Measurements from ENCODE around the gene FCER1G. TPM values are rescaled to one million over a fixed set of nuclear protein-coding genes. Genes with fewer than 3 reads are reported as not detected.

Gene FCER1G
- total RNA-seq, 1 donor from 2014 or later = not detected

GRCh38 chr1:161180639-161181038, 34.5 kb upstream of the FCER1G start:
- H3K27ac ChIP-seq = no peak overlapping the region
- no peaks in the 10 kb centered on the region for H3K79me2 ChIP-seq (ENCODE audit: low read depth)
- no peaks in the 10 kb centered on the region for H3K36me3 ChIP-seq
- peaks cover 8% of the 10 kb centered on the region for H3K27me3 Mint-ChIP-seq (ENCODE audit: insufficient read depth, low read depth)
- DNase-seq (ENCODE audit: low spot score) = peak; percentile 27
- H3K27ac Mint-ChIP-seq = no peak overlapping the region
- H3K4me1 Mint-ChIP-seq = peaks cover 22% of the 10 kb centered on the region
- H4K20me1 ChIP-seq (ENCODE audit: low read depth) = no peaks in the 10 kb centered on the region
- no peak overlapping the region for H3K4me3 ChIP-seq
- H3K4me2 ChIP-seq = no peak overlapping the region
- H3K9me3 ChIP-seq (ENCODE audit: low read depth) = no peaks in the 10 kb centered on the region
- H3K27me3 ChIP-seq = peaks cover 10% of the 10 kb centered on the region
- no peak overlapping the region for H3K9ac ChIP-seq
- H3K4me3 Mint-ChIP-seq = no peak overlapping the region
- H3K9me3 Mint-ChIP-seq = no peaks in the 10 kb centered on the region
- H2AFZ ChIP-seq (replicated peaks) = no peak overlapping the region
- no peaks in the 10 kb centered on the region for H3K4me1 ChIP-seq
- peaks cover 10% of the 10 kb centered on the region for H3F3A ChIP-seq (ENCODE audit: low read depth)
- H3K36me3 Mint-ChIP-seq = peaks cover 6% of the 10 kb centered on the region
- peak; percentile 48 for TF ChIP-seq CTCF (IDR thresholded peaks at IDR 0.05)
- no peak for TF ChIP-seq EZH2 (IDR thresholded peaks at IDR 0.05)

GRCh38 chr1:161182214-161182613, 32.9 kb upstream of the FCER1G start:
- H3K36me3 Mint-ChIP-seq = no peaks in the 10 kb centered on the region

GRCh38 chr1:161185282-161185682, 29.8 kb upstream of the FCER1G start:
- Histone ChIP-seq H3K4me1 (no peaks in the 10 kb centered on the region), H3K4me3 (no peak overlapping the region), H3K27me3 (no peaks in the 10 kb centered on the region), H4K20me1 (ENCODE audit: low read depth) (no peaks in the 10 kb centered on the region), H3K4me2 (no peak overlapping the region), H3K9me3 (ENCODE audit: low read depth) (no peaks in the 10 kb centered on the region), H3K36me3 (no peaks in the 10 kb centered on the region), H2AFZ (replicated peaks) (no peak overlapping the region), H3F3A (ENCODE audit: low read depth) (no peaks in the 10 kb centered on the region), H3K9ac (no peak overlapping the region), H3K79me2 (ENCODE audit: low read depth) (no peaks in the 10 kb centered on the region), H3K27ac (no peak overlapping the region)
- no peak for DNase-seq (ENCODE audit: low spot score)
- no peaks in the 10 kb centered on the region for H3K9me3 Mint-ChIP-seq
- no peaks in the 10 kb centered on the region for H3K4me1 Mint-ChIP-seq
- no peaks in the 10 kb centered on the region for H3K36me3 Mint-ChIP-seq
- H3K27me3 Mint-ChIP-seq (ENCODE audit: insufficient read depth, low read depth) = peaks cover 16% of the 10 kb centered on the region
- H3K4me3 Mint-ChIP-seq = no peak overlapping the region
- no peak for TF ChIP-seq EZH2phosphoT487 (IDR thresholded peaks at IDR 0.05)
- TF ChIP-seq CTCF (IDR thresholded peaks at IDR 0.05) = no peak
- no peak overlapping the region for H3K27ac Mint-ChIP-seq

More at GRCh38 chr1:161182214-161182613, 32.9 kb upstream of the FCER1G start:
- H2AFZ ChIP-seq (replicated peaks) = no peak overlapping the region
- no peaks in the 10 kb centered on the region for H3K9me3 Mint-ChIP-seq
- H3K27me3 Mint-ChIP-seq (ENCODE audit: insufficient read depth, low read depth) = peaks cover 8% of the 10 kb centered on the region
- no peaks in the 10 kb centered on the region for H3K79me2 ChIP-seq (ENCODE audit: low read depth)
- H3K4me3 Mint-ChIP-seq = no peak overlapping the region
- no peak overlapping the region for H3K4me2 ChIP-seq
- H4K20me1 ChIP-seq (ENCODE audit: low read depth) = no peaks in the 10 kb centered on the region
- H3K27me3 ChIP-seq = peaks cover 10% of the 10 kb centered on the region
- no peak for DNase-seq (ENCODE audit: low spot score)
- no peak overlapping the region for H3K4me3 ChIP-seq
- H3K27ac Mint-ChIP-seq = no peak overlapping the region
- no peak overlapping the region for H3K9ac ChIP-seq
- TF ChIP-seq EZH2 (IDR thresholded peaks at IDR 0.05) (no peak), EZH2phosphoT487 (IDR thresholded peaks at IDR 0.05) (no peak), CTCF (IDR thresholded peaks at IDR 0.05) (no peak)
- H3K36me3 ChIP-seq = no peaks in the 10 kb centered on the region
- peaks cover 9% of the 10 kb centered on the region for H3K4me1 Mint-ChIP-seq
- no peaks in the 10 kb centered on the region for H3K4me1 ChIP-seq
- peaks cover 10% of the 10 kb centered on the region for H3F3A ChIP-seq (ENCODE audit: low read depth)
- H3K9me3 ChIP-seq (ENCODE audit: low read depth) = no peaks in the 10 kb centered on the region
- H3K27ac ChIP-seq = no peak overlapping the region
